Dedifferentiated amniotic fluid mesenchymal stem cell (primary cell): ENCODE data around the gene KIF26A.

Source experiments
- DNase-seq: peaks from one replicate; pipeline ENCODE4 v3.0.0-alpha.2; 2016; ENCODE audit errors: extremely low spot score

KIF26A gene

DNA sequence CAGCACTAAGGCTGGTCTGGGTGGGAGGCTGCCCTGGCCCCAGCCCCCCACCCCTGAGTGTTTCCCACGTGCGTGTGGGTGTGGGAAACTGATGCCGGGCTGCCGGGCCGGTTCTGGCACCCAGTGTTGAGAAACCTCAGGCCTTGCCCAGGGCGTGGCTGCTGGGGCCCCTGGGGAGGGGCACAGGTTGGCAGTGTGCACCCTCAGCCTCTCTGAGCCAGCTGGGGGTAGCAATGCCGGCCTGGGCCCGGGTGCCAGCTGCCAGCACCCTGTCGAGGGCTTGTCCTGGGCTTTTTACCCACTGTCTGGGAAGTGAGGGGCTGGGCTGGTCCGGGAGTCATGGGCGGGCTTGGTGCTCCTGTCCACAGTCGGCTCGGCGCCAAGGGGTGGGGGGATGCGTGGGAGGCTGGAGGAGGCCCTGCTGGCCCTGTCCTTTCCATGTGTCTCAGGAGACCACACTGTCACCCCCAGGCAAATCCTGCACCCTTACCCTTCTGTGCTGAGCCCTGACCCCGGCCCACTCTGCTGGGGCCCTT lies 37.2 kb upstream of the KIF26A start:
- no peak for DNase-seq

- DNase-seq = no peak
These were observed 36.6 kb upstream of the KIF26A start for GRCh38 chr14:104101651-104102281.

DNA sequence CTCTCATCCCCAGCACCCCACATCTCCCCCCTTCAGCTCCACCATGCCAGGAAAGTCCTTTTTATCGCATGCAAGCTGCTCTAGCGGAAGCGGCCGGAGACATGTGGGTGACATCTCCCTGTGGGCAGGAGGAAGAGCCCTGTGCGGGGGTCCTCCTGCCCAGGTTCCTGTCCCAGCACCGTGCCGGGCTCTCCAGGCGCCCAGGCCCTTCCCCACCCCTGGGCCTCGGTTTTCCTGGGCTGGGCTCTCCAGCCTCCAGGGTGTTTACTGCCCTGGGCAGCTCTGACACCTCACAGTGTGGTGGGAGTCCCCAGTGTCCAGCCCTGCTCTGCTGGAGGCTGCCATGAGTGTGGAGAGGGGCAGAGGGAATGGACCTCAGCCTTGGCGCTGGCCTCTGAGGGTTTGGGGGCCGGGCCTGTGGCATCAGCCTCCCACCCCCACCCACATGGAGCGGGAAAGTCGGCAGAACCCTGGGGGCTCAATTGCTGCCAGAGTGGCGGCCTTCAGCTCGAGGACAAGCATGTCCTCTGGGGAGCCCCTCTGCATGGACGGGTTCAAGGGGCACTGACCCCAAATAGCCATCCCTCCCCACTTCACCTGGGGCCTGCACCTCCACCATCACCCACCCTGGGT lies 36.0 kb upstream of the KIF26A start:
- DNase-seq = no peak

DNA sequence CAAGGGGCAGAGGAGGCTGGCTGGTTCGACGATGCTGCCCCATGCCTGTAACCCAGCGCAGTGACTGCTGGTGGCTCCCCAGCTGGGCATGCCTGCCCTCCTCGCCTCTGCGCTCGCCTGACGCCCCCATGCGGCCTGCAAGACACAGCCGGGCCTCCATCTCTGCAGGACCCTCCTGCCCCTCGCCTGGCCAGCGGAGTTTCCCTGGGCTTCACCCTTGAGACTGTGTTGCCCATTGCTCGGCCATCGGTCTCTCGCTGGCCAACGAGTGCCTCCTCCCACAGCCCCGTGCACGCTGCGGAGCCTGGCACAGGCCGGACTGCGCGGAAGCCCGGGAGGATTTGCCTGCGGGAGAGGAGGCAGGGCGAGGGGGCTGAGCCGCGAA lies 35.3 kb upstream of the KIF26A start:
- no peak for DNase-seq

DNA sequence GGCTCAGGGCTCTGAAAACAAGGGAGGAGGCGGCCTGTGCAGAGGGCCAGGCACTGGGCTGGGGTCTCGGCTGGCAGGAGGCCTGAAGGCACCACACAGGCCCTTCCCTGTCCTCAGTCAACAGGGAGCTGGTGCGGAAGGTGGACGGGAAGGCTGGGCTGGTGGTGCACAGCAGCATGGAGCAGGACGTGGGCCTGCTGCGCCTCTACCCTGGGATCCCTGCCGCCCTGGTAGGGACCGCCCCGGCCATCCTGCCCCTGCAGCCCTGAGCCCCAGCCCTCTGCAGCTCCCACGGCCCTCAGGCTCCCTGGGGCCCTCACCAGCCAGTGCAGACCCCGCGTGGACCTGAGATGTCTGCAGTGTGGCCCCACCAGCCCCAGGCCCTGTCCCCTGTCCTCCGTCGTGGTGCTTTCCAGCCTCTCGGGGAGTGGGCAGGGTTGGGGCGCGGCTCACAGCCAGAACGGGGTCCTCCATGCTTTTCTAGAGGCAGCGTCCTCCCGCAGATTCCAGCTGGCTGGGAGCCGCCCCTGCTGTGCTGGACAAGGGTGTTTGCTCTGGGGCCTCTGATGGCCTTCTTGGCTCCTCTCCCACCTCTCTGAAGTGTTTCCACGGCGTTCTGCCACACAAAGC lies 34.8 kb upstream of the KIF26A start:
- no peak for DNase-seq

- DNase-seq = no peak
These were observed 34.1 kb upstream of the KIF26A start for GRCh38 chr14:104104076-104104901.

GRCh38 chr14:104105071-104105821 lies 33.1 kb upstream of the KIF26A start:
- no peak for DNase-seq

DNA sequence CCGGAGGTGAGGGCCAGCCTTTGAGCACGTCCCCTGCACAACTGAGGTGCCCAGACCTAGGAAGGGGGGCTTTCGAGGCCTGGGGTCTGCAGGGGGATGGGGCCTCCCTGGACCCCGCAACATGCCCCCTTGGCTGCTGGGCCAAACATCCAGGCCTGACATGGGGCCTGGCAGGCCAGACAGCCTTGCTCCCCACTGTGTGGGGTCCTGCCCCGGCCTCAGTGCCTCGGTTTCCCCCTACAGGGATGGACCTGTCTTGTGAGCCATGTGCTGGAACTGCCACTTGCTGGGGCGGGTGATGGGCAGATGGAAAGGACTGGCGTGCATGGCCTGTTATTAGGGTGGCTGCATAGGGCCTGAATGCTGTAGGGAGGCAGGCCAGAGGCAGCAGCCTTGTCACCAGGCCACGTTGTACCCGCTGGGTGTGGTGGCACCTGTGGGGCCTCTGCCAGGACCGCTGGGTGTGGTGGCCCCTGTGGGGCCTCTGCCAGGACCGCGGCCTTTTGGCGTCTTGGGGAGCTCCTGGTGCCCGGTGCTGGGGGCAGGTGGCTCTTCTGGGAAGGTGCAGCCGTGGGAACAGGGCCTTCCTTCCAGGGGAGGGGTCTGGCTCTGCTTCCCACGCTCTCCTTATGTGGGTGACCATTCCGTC lies 32.4 kb upstream of the KIF26A start:
- no peak for DNase-seq

DNA sequence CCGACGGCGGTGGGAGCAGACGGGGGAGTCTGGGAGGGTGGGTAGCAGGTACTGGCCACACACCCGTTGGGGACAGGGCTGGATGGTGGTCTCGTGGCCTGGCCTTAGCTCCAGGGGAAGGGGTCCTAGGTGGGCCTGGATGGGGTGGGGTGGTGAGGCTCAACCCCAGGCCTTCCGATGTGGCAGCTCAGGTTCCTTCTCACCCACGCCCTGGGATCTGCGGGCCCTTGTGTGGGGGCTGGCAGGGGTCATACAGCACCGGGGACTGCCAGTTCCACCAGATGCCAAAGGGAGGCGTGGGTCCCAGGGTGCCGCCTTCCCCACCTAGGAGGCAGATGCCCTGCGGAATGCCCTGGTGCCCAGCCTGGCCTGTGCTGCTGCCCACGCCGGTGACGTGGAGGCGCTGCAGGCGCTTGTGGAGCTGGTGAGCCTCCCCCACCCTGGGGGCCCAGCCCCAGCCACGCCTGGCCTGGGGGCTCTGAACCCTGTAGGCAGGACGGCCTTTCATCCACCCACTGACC lies 31.9 kb upstream of the KIF26A start:
- no peak for DNase-seq

DNA sequence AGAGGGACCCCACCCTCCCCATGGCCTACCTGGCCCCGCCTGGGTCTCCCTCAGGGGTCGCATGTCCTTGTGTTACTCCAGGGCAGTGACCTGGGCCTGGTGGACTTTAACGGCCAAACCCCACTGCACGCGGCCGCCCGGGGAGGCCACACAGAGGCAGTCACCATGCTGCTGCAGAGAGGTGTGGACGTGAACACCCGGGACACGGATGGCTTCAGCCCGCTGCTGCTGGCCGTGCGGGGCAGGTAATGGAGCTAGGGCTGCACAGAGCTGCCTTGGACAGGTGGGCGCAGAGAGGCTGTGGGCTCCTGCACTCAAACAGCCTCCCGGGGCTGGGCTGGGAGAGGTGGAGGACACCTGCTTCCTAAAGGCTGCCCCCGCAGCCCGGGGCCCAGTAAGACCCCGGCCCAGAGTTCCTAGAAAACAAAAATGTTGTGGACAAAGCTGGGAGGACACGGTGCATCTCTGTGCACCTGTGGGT lies 31.2 kb upstream of the KIF26A start:
- no peak for DNase-seq

GRCh38 chr14:104107611-104108569 lies 30.5 kb upstream of the KIF26A start:
- DNase-seq = no peak

- no peak for DNase-seq
These were observed 29.5 kb upstream of the KIF26A start for GRCh38 chr14:104108570-104109541.

GRCh38 chr14:104109731-104110361 lies 28.5 kb upstream of the KIF26A start:
- no peak for DNase-seq

DNA sequence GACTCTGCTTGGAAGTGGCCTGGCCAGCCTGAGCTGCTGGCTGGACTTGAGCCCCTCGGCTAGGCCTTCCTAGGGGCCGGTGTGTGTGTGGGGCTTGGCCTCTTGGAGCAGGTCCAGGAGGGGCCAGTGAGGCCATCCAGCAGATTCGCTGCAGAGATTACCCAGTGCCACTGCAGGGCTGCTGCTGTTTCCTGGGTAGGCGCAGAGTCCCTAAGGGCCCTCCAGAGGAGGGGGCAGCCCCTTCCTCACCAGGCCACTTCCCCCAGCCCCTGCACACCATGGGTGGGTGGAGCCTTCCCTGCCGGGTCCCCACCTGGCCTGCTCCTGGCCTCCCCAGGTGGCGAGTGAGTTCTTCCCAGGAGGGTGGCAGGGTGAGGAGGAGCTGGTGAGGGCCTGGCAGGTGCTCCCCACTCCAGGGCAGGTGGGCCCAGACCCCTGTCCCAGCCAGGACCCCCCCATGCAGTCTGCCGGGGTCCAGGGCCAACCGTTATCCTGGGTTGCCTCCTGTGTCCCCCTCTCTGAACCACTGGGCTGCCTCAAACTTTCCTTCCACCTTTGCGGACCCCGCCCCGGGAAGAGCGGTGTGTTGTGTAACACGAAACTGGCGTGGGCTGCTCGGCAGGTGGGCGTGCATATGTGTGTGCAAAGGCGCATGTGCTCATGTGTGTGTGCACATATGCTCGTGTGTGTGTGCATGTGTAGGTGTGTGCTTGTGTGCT lies 27.7 kb upstream of the KIF26A start:
- DNase-seq = no peak

DNA sequence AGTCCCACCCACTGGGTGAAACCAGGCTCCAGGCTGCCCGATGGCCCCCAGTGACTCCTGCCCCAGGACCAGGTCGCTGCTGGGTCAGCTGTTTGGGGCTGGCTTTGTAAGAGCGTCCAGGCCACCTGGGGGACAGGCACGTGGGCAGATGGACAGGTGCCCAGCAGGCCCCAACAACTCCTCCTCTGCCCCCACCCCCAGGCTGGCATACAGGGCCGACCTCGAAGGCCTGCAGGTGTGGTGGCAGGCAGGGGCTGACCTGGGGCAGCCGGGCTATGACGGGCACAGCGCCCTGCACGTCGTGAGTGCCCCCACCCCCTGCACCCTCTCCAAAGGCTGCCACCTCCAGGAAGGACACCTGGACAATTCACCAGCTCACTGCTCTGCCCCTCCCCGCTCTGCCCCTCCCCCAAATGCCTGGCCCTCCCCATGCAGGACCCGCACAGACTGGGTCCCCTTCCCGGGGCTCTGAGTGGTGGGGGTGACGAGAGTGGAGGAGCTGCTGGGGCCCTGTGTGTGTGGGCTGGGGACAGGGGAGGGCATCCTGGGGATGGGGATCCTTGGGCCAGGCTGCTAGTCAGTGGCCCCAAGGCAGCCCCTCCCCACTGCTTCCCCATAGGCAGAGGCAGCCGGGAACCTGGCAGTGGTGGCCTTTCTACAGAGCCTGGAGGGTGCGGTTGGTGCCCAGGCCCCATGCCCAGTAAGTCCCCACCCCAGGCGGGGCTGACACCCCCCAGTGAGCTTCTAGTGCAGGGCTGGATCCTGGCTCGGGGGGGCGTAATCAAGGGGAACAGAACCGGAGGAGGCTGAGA lies 26.9 kb upstream of the KIF26A start:
- no peak for DNase-seq

DNA sequence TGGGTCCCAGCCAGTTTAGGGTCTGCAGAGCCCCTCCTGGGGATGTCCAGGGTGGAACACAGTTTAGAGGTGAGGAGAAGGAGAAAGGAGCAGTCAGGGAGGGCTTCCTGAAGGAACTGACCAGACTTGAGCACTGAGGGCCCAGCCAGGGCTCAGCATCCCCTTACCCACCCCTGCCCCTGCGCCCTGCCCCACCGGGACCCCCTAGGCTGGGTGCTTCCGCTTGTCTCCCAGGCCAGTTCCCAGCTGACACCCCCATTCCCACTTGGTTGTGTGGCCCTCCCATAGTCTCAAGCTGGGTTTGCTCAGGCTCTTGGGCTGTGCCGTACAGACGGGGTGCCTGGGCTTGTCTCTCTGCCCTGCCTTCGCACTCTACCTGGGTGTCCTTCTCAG lies 26.3 kb upstream of the KIF26A start:
- DNase-seq = no peak
